Panc1 (cell line): Measurements from ENCODE around the gene GPC6. TPM values are rescaled to one million over a fixed set of nuclear protein-coding genes. Genes with fewer than 3 reads are reported as not detected.

Source experiments
- ATAC-seq: fragments of 200-7000 bp; cut with Tn5 transposase; 2 replicates; pipeline ENCODE4 v1.9.1; 2020; ENCODE audit warnings: mild to moderate bottlenecking, moderate library complexity
- BruUV-seq: library from RNA; stranded (reverse); fragments of 400-500 nt; replicated peaks from 2 replicates; lab custom pipeline; 2021; lab: Mats Ljungman, UMichigan
- CTCF ChIA-PET: fragments of 300-600 bp; sonication (Branson Sonifier 250); formaldehyde crosslinking; loops from one replicate; lab custom pipeline; 2022; ENCODE audit warnings: antibody characterized with exemption; lab: Charles Lee
- POLR2A ChIA-PET: fragments of 300-600 bp; sonication (Branson Sonifier 250); formaldehyde crosslinking; loops from one replicate; lab custom pipeline; 2022; ENCODE audit warnings: antibody characterized with exemption; lab: Charles Lee
- DNase-seq: peaks from one replicate; pipeline ENCODE4 v3.0.0-alpha.2; 2010; ENCODE audit warnings: low read depth, low spot score
- H3K27ac ChIP-seq: 2 replicates; pipeline ENCODE4 v1.5.1; 2011; ENCODE audit warnings: mild to moderate bottlenecking, low read length, inconsistent platforms
- H3K27me3 ChIP-seq: fragments of 200-500 bp; sonication (Bioruptor generic); 2 replicates; pipeline ENCODE4 v1.6.0; 2014; ENCODE audit warnings: low read length, inconsistent platforms; ENCODE audit not compliant: control insufficient read depth, insufficient read depth
- H3K36me3 ChIP-seq: fragments of 200-500 bp; sonication (Bioruptor generic); 2 replicates; pipeline ENCODE4 v1.5.1; 2014; ENCODE audit warnings: inconsistent platforms, mild to moderate bottlenecking, low read length, moderate library complexity; ENCODE audit not compliant: control insufficient read depth, insufficient read depth
- H3K4me1 ChIP-seq: 2 replicates; pipeline ENCODE4 v1.5.1; 2011; ENCODE audit warnings: inconsistent platforms, mild to moderate bottlenecking, low read length, moderate library complexity; ENCODE audit not compliant: control insufficient read depth, insufficient read depth
- H3K4me3 ChIP-seq, 2 experiments: 2 replicates each; pipeline ENCODE4 v1.5.1; 2011 to 2012; ENCODE audit warnings: low read depth in 2 of 2, low read length in 2 of 2, mild to moderate bottlenecking in 2 of 2, inconsistent platforms in 1 of 2, moderate library complexity in 1 of 2
- H3K9me3 ChIP-seq: fragments of 200-500 bp; sonication (Bioruptor generic); 2 replicates; pipeline ENCODE4 v1.5.1; 2014; ENCODE audit warnings: low read depth, mild to moderate bottlenecking, inconsistent platforms, low read length, moderate library complexity; ENCODE audit not compliant: control insufficient read depth, insufficient read depth
- CTCF ChIP-seq: fragments of 450-650 bp; IDR thresholded peaks from 2 replicates; pipeline ENCODE4 v1.5.1; 2017; ENCODE audit warnings: mild to moderate bottlenecking
- POLR2AphosphoS5 ChIP-seq: IDR thresholded peaks from 2 replicates; pipeline ENCODE4 v1.6.1; 2012; ENCODE audit warnings: mild to moderate bottlenecking, low read depth, low read length, moderate library complexity
- REST ChIP-seq, 2 experiments: IDR thresholded peaks; 2 replicates each; pipeline ENCODE4 v1.6.1; 2011 to 2012; ENCODE audit warnings: low read depth in 2 of 2, control low read depth in 1 of 2, low read length in 1 of 2, mild to moderate bottlenecking in 1 of 2, moderate library complexity in 1 of 2; ENCODE audit not compliant: insufficient read depth in 1 of 2
- SIN3A ChIP-seq: IDR thresholded peaks from 2 replicates; pipeline ENCODE4 v1.6.1; 2012; ENCODE audit warnings: low read depth, mild to moderate bottlenecking, low read length, moderate library complexity, borderline replicate concordance; ENCODE audit not compliant: insufficient read depth
- TCF7L2 ChIP-seq: IDR thresholded peaks from 2 replicates; pipeline ENCODE4 v1.6.1; 2011; ENCODE audit warnings: mild to moderate bottlenecking, low read depth, low read length, inconsistent platforms
- in situ Hi-C: cut with HindIII; loops from 2 replicates; pipeline ENCODE4 v1.10.0; 2016; ENCODE audit warnings: low sequenced_read_pairs, low pct_unique_long_range_greater_than_20kb
- intact Hi-C: fragments of 100-400 bp; cut with micrococcal nuclease; formaldehyde crosslinking; loops from one replicate; pipeline ENCODE4 v1.10.0; 2022; ENCODE audit not compliant: unreplicated experiment
- total RNA-seq: library from RNA; stranded (reverse); gene quantifications from one replicate; pipeline ENCODE4 v1.2.1, GENCODE V29; 2021; ENCODE audit not compliant: unreplicated experiment

Gene GPC6
- total RNA-seq, 1 experiment from 2014 or later, result 4.8 TPM

GRCh38 chr13:94014461-94014860 is 787.9 kb downstream of the GPC6 start:
- BruUV-seq, result no TSS peak
- H3K27me3 ChIP-seq, result no peaks in the 10 kb centered on the region
- no peak overlapping the region for H3K4me3 ChIP-seq
- no peaks in the 10 kb centered on the region for H3K36me3 ChIP-seq
- CTCF ChIA-PET, result no interaction called here
- no peaks in the 10 kb centered on the region for H3K9me3 ChIP-seq
- DNase-seq, result no peak
- ATAC-seq, result no peak
- intact Hi-C loops, result no loop called here
- in situ Hi-C loops, result no loop called here
- POLR2A ChIA-PET, result no interaction called here
- H3K4me1 ChIP-seq, result no peaks in the 10 kb centered on the region
- TF ChIP-seq CTCF (no peak), SIN3A (no peak)
- H3K27ac ChIP-seq, result no peak overlapping the region

- Histone ChIP-seq H3K27ac (no peak overlapping the region), H3K4me1 (no peaks in the 10 kb centered on the region), H3K9me3 (no peaks in the 10 kb centered on the region), H3K27me3 (no peaks in the 10 kb centered on the region), H3K36me3 (no peaks in the 10 kb centered on the region), H3K4me3 (no peak overlapping the region)
- ATAC-seq (no peak), DNase-seq (no peak)
- TF ChIP-seq POLR2AphosphoS5 (no peak), SIN3A (no peak), REST (IDR thresholded peaks at IDR 0.05; ENCODE audit: insufficient read depth in 1 of 2, low read depth in 2 of 2, low read length in 1 of 2) (no peak), TCF7L2 (no peak), CTCF (no peak)
- POLR2A ChIA-PET, result no interaction called here
- intact Hi-C loops, result no loop called here
- in situ Hi-C loops, result no loop called here
- CTCF ChIA-PET, result no interaction called here
- no TSS peak for BruUV-seq
These were observed 793.8 kb downstream of the GPC6 start for GRCh38 chr13:94020426-94020825.
